ENCODE measurements around the gene GRIN2A. TPM values are rescaled to one million over a fixed set of nuclear protein-coding genes. Genes with fewer than 3 reads are reported as not detected.

GRIN2A gene
- total and polyA plus RNA-seq, 5 donors from 2014 or later: not detected

GRCh38 chr16:10202649-10203048 is 20.4 kb upstream of the GRIN2A start:
- Histone ChIP-seq H3K4me1 (ENCODE audit: control insufficient read depth, insufficient read depth, low read length, poor library complexity, severe bottlenecking) (no peaks in the 10 kb centered on the region), H3K27ac (ENCODE audit: insufficient read depth, low read length, poor library complexity, severe bottlenecking) (no peak overlapping the region), H3K9me3 (ENCODE audit: control insufficient read depth in 2 of 2, low read length in 2 of 2) (no peaks in the 10 kb centered on the region), H3K36me3 (ENCODE audit: control insufficient read depth, insufficient read depth, low read length) (no peaks in the 10 kb centered on the region), H3K4me3 (ENCODE audit: low read depth, low read length) (no peak overlapping the region), H3K27me3 (ENCODE audit: control insufficient read depth, insufficient read depth, low read length) (no peaks in the 10 kb centered on the region)
- Mint-ChIP-seq H3K4me3 (no peak overlapping the region), H3K4me1 (no peaks in the 10 kb centered on the region), H3K9me3 (peaks cover 0 to 2% (median 0%) of the 10 kb centered on the region in 7 donors), H3K27me3 (peaks cover 5% of the 10 kb centered on the region), H3K27ac (no peak overlapping the region), H3K36me3 (no peaks in the 10 kb centered on the region)
- ATAC-seq (ENCODE audit: low read depth in 2 of 2): no peak
- DNase-seq: no peak

- H3K36me3 ChIP-seq (ENCODE audit: control insufficient read depth, insufficient read depth, low read length): no peaks in the 10 kb centered on the region
- peaks cover 5% of the 10 kb centered on the region for H3K27me3 Mint-ChIP-seq
- no peaks in the 10 kb centered on the region for H3K27me3 ChIP-seq (ENCODE audit: control insufficient read depth, insufficient read depth, low read length)
- H3K9me3 Mint-ChIP-seq: peaks cover 0 to 2% (median 0%) of the 10 kb centered on the region in 7 donors
- H3K4me1 ChIP-seq (ENCODE audit: control insufficient read depth, insufficient read depth, low read length, poor library complexity, severe bottlenecking): no peaks in the 10 kb centered on the region
- DNase-seq (no peak), ATAC-seq (ENCODE audit: low read depth in 2 of 2) (no peak)
- H3K4me3 Mint-ChIP-seq: no peak overlapping the region
- no peaks in the 10 kb centered on the region for H3K4me1 Mint-ChIP-seq
- H3K27ac Mint-ChIP-seq: no peak overlapping the region
- no peaks in the 10 kb centered on the region for H3K36me3 Mint-ChIP-seq
- H3K4me3 ChIP-seq (ENCODE audit: low read depth, low read length): no peak overlapping the region
- no peak overlapping the region for H3K27ac ChIP-seq (ENCODE audit: insufficient read depth, low read length, poor library complexity, severe bottlenecking)
- no peaks in the 10 kb centered on the region for H3K9me3 ChIP-seq (ENCODE audit: control insufficient read depth in 2 of 2, low read length in 2 of 2)
These were observed 18.7 kb upstream of the GRIN2A start for GRCh38 chr16:10200637-10201586.

GRCh38 chr16:10196999-10197398 is 14.8 kb upstream of the GRIN2A start:
- peaks cover 0 to 2% (median 0%) of the 10 kb centered on the region in 7 donors for H3K9me3 Mint-ChIP-seq
- H3K36me3 Mint-ChIP-seq: no peaks in the 10 kb centered on the region
- H3K36me3 ChIP-seq (ENCODE audit: control insufficient read depth, insufficient read depth, low read length): no peaks in the 10 kb centered on the region
- no peak for ATAC-seq (ENCODE audit: low read depth in 2 of 2)
- H3K27ac Mint-ChIP-seq: no peak overlapping the region
- H3K4me3 Mint-ChIP-seq: no peak overlapping the region
- no peak for DNase-seq
- H3K4me1 Mint-ChIP-seq: no peaks in the 10 kb centered on the region
- H3K27me3 ChIP-seq (ENCODE audit: control insufficient read depth, insufficient read depth, low read length): no peaks in the 10 kb centered on the region
- no peaks in the 10 kb centered on the region for H3K27me3 Mint-ChIP-seq
- H3K27ac ChIP-seq (ENCODE audit: insufficient read depth, low read length, poor library complexity, severe bottlenecking): no peak overlapping the region
- H3K4me1 ChIP-seq (ENCODE audit: control insufficient read depth, insufficient read depth, low read length, poor library complexity, severe bottlenecking): no peaks in the 10 kb centered on the region
- no peaks in the 10 kb centered on the region for H3K9me3 ChIP-seq (ENCODE audit: control insufficient read depth in 2 of 2, low read length in 2 of 2)
- no peak overlapping the region for H3K4me3 ChIP-seq (ENCODE audit: low read depth, low read length)

GRCh38 chr16:10191096-10191495 is 8.9 kb upstream of the GRIN2A start:
- H3K4me3 Mint-ChIP-seq: no peak overlapping the region
- H3K9me3 Mint-ChIP-seq: no peaks in the 10 kb centered on the region
- H3K36me3 Mint-ChIP-seq: no peaks in the 10 kb centered on the region
- Histone ChIP-seq H3K9me3 (ENCODE audit: control insufficient read depth in 2 of 2, low read length in 2 of 2) (no peaks in the 10 kb centered on the region), H3K27me3 (ENCODE audit: control insufficient read depth, insufficient read depth, low read length) (no peaks in the 10 kb centered on the region), H3K4me1 (ENCODE audit: control insufficient read depth, insufficient read depth, low read length, poor library complexity, severe bottlenecking) (no peaks in the 10 kb centered on the region), H3K27ac (ENCODE audit: insufficient read depth, low read length, poor library complexity, severe bottlenecking) (no peak overlapping the region), H3K4me3 (ENCODE audit: low read depth, low read length) (no peak overlapping the region), H3K36me3 (ENCODE audit: control insufficient read depth, insufficient read depth, low read length) (no peaks in the 10 kb centered on the region)
- no peak for ATAC-seq (ENCODE audit: low read depth in 2 of 2)
- no peaks in the 10 kb centered on the region for H3K4me1 Mint-ChIP-seq
- DNase-seq: no peak
- H3K27me3 Mint-ChIP-seq: peaks cover 10% of the 10 kb centered on the region
- H3K27ac Mint-ChIP-seq: no peak overlapping the region

- Mint-ChIP-seq H3K27ac (no peak overlapping the region), H3K36me3 (no peaks in the 10 kb centered on the region), H3K4me1 (no peaks in the 10 kb centered on the region), H3K27me3 (peaks cover 19% of the 10 kb centered on the region), H3K9me3 (no peaks in the 10 kb centered on the region), H3K4me3 (no peak overlapping the region)
- no peaks in the 10 kb centered on the region for H3K9me3 ChIP-seq (ENCODE audit: control insufficient read depth in 2 of 2, low read length in 2 of 2)
- H3K4me1 ChIP-seq (ENCODE audit: control insufficient read depth, insufficient read depth, low read length, poor library complexity, severe bottlenecking): no peaks in the 10 kb centered on the region
- ATAC-seq (ENCODE audit: low read depth in 2 of 2) (no peak), DNase-seq (no peak)
- no peak overlapping the region for H3K27ac ChIP-seq (ENCODE audit: insufficient read depth, low read length, poor library complexity, severe bottlenecking)
- H3K36me3 ChIP-seq (ENCODE audit: control insufficient read depth, insufficient read depth, low read length): no peaks in the 10 kb centered on the region
- H3K4me3 ChIP-seq (ENCODE audit: low read depth, low read length): no peak overlapping the region
- peaks cover under 1% of the 10 kb centered on the region for H3K27me3 ChIP-seq (ENCODE audit: control insufficient read depth, insufficient read depth, low read length)
These were observed 7.7 kb upstream of the GRIN2A start for GRCh38 chr16:10189861-10190390.

GRCh38 chr16:10188236-10188635 is 6.0 kb upstream of the GRIN2A start:
- H3K4me3 ChIP-seq (ENCODE audit: low read depth, low read length): no peak overlapping the region
- no peaks in the 10 kb centered on the region for H3K9me3 ChIP-seq (ENCODE audit: control insufficient read depth in 2 of 2, low read length in 2 of 2)
- peaks cover 0 to 5% (median 1%) of the 10 kb centered on the region in 4 donors for H3K4me1 Mint-ChIP-seq
- H3K27ac ChIP-seq (ENCODE audit: insufficient read depth, low read length, poor library complexity, severe bottlenecking): no peak overlapping the region
- no peaks in the 10 kb centered on the region for H3K9me3 Mint-ChIP-seq
- H3K36me3 Mint-ChIP-seq: no peaks in the 10 kb centered on the region
- peaks cover 36% of the 10 kb centered on the region for H3K27me3 Mint-ChIP-seq
- H3K27me3 ChIP-seq (ENCODE audit: control insufficient read depth, insufficient read depth, low read length): peaks cover 4% of the 10 kb centered on the region
- H3K27ac Mint-ChIP-seq: no peak overlapping the region
- no peak for DNase-seq
- ATAC-seq (ENCODE audit: low read depth in 2 of 2): no peak
- no peaks in the 10 kb centered on the region for H3K4me1 ChIP-seq (ENCODE audit: control insufficient read depth, insufficient read depth, low read length, poor library complexity, severe bottlenecking)
- no peaks in the 10 kb centered on the region for H3K36me3 ChIP-seq (ENCODE audit: control insufficient read depth, insufficient read depth, low read length)
- H3K4me3 Mint-ChIP-seq: no peak overlapping the region

GRCh38 chr16:10181196-10182162 is 749 bp downstream of the GRIN2A start:
- Histone ChIP-seq H3K27ac (ENCODE audit: insufficient read depth, low read length, poor library complexity, severe bottlenecking) (no peak overlapping the region), H3K4me1 (ENCODE audit: control insufficient read depth, insufficient read depth, low read length, poor library complexity, severe bottlenecking) (peaks cover 10% of the 10 kb centered on the region), H3K4me3 (ENCODE audit: low read depth, low read length) (no peak overlapping the region), H3K27me3 (ENCODE audit: control insufficient read depth, insufficient read depth, low read length) (peaks cover 4% of the 10 kb centered on the region), H3K9me3 (ENCODE audit: control insufficient read depth in 2 of 2, low read length in 2 of 2) (no peaks in the 10 kb centered on the region), H3K36me3 (ENCODE audit: control insufficient read depth, insufficient read depth, low read length) (no peaks in the 10 kb centered on the region)
- H3K27me3 Mint-ChIP-seq: peaks cover 60% of the 10 kb centered on the region
- peak overlapping the region in 1 of 3 donors; percentile 69 for H3K27ac Mint-ChIP-seq
- peaks cover 0 to 15% (median 2%) of the 10 kb centered on the region in 4 donors for H3K4me1 Mint-ChIP-seq
- H3K9me3 Mint-ChIP-seq: peaks cover 0 to 9% (median 0%) of the 10 kb centered on the region in 7 donors
- H3K4me3 Mint-ChIP-seq: no peak overlapping the region
- ATAC-seq (ENCODE audit: low read depth in 2 of 2) (no peak), DNase-seq (peak in 1 of 3 donors; percentile 42)
- H3K36me3 Mint-ChIP-seq: no peaks in the 10 kb centered on the region
